Stimulated activated CD8-positive, alpha-beta memory T cell treated with anti-CD3 and anti-CD28 coated beads, Interleukin-4, amount 100 ng/mL, for 1 hour (primary cell): ENCODE results near the gene NELL2.
"Not testable (repeated sequence)": the region's sequence is repeated elsewhere in the genome, so short reads cannot be mapped to it uniquely, and the experiment has no call there.

Experiments used
- DNase-seq, 2 donors: peaks; one replicate each; pipeline ENCODE4 v3.0.0-alpha.2; 2020; ENCODE audit warnings: low read depth in 2 of 2, low spot score in 1 of 2

Gene NELL2

GRCh38 chr12:44847888-44848702, 28.0 kb downstream of the NELL2 start:
- peak in 1 of 2 donors; percentile 32 for DNase-seq

- DNase-seq, result no peak
These were observed 28.7 kb downstream of the NELL2 start for GRCh38 chr12:44847403-44847802.

- no peak for DNase-seq
These were observed 29.3 kb downstream of the NELL2 start for GRCh38 chr12:44846826-44847225.

- no peak for DNase-seq
These were observed 33.4 kb downstream of the NELL2 start for GRCh38 chr12:44842669-44843068.

- DNase-seq, result no peak
These were observed 36.3 kb downstream of the NELL2 start for GRCh38 chr12:44839785-44840184.

DNA sequence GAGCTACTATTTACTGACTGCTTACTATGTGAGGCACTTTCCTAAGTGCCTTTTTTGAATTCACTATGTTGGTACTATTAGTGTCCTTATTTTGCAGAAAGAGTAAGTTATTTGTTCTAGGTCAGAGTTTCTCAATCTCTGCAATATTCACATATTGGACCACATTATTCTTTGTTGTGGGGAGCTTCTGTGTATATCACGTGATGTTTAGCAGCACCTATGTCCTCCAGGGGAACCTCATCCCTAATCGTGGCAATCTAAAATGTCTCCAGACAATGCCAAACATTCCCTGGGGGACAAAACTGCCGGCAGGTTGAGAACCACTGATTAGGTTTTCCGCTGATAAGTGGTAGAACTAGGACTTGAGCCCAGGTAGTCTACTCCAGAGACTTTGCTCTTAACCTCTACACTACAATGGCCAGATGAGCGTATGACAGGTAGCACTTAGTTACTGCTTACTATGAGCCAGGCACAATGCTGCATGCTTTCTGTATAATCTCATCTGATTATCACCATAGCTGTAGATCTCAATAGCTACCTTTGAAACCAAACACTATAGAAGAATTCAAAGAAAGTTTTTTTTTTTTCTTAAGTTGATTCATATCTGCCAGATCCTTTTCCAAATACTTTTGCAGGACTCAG, 38.9 kb downstream of the NELL2 start:
- no peak for DNase-seq

GRCh38 chr12:44835641-44836379, 40.3 kb downstream of the NELL2 start:
- DNase-seq, result no peak

DNA sequence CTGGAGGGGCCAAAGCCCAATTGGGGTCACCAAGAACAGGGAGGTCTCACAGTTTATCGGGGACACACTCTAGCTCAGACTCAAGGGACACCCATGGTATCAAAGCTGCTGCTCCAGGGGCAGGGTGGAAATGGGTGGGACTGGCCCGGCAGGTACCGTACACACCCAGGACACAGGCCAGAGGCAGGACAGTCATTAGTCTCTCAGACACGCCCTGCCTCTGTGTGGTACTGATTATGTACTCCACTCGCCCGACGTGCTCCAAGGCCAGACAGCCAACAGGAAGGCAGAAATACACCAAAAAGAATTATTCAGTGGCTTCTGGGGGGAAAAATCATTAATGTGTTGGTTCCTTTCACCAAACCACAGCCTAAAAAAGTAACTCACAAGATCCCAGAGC, 41.1 kb downstream of the NELL2 start:
- DNase-seq, result not testable (repeated sequence)

GRCh38 chr12:44833561-44833960, 42.6 kb downstream of the NELL2 start:
- no peak for DNase-seq

DNA sequence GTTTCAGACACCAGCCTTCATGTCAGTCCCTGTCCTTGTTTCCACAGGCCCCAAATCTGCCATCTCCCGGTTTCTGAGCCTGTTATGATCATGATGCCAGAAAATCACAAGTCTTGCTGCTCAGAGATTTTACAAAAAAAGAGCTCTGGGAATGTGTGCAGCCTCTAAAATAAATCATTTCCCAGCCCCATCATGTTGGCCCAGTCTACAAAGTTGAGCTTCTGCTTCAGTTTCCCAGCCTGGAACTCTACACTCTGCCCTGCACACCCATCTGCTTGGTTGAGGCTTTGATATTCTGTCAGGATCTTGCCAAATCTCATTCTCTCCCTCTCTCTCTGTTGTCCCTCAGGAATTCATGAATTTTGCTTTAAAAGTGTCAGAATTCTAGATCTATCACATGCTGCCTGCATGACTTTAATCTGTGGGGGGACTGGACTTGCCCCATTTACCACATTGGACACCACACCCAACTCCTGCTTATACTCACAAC, 45.5 kb downstream of the NELL2 start:
- no peak for DNase-seq

DNA sequence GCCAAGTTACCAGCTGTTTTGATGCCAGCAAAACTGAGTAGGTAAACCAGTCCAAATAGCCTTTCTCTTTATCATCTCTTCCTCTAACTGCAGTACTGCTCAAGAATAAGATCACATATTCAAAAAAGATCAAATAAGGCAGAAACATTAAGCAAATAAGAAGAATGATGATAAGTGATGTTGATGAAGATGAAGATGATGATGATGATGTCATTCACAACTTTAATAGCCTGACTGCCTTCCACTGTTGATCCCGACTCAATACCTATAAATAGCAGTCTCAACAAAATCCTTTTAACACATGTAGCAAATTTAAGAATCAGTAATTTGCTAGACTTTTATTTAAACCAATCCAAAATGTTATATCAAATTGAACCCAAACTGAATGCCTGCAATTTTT, 47.1 kb downstream of the NELL2 start:
- no peak for DNase-seq

DNA sequence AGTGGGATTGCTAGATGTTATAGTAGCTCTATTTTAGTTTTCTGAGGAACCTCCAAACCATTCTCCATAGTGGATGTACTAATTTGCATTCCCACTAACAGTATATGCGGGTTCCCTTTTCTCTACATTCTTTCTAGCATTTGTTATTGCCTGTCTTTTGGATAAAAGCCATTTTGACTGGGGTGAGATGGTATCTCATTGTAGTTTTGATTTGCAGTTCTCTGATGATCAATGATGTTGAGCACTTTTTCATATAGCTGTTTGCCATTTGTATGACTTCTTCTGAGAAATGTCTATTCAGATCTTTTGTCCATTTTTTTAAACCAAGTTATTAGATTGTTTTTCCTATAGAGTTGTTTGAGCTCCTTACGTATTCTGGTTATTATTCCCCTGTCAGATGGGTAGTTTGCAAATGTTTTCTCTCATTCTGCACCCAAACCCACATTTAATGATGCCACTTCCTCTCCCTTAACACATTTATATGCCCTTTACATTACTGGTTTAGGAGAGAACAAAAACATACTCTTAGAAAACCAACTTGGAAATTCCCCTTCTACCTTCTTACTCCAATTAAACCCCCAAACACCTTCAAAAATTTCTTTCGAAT, 48.2 kb downstream of the NELL2 start:
- no peak for DNase-seq

GRCh38 chr12:44821702-44822101, 54.4 kb downstream of the NELL2 start:
- DNase-seq, result not testable (repeated sequence)

DNA sequence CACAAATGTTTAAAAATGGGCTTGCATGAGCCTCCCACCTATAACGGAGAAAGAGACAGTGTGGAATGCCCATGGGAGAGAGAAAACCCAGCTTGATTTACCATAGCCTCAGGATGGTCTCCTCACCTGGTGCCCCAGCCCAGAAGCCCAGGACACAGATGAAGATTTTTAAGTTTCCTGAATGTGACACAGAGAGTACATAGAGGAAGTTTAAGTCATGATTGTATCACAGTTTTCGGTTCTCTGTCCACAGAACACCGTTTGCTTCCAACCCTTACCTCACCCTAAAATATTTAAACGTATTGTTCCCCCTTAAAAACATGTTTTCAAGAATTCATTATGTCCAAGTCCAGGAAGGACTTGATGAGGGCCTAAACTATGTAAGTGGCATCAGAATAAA, 56.2 kb downstream of the NELL2 start:
- no peak for DNase-seq

GRCh38 chr12:44817687-44818086, 58.4 kb downstream of the NELL2 start:
- no peak for DNase-seq

GRCh38 chr12:44816446-44817017, 59.6 kb downstream of the NELL2 start:
- no peak for DNase-seq

DNA sequence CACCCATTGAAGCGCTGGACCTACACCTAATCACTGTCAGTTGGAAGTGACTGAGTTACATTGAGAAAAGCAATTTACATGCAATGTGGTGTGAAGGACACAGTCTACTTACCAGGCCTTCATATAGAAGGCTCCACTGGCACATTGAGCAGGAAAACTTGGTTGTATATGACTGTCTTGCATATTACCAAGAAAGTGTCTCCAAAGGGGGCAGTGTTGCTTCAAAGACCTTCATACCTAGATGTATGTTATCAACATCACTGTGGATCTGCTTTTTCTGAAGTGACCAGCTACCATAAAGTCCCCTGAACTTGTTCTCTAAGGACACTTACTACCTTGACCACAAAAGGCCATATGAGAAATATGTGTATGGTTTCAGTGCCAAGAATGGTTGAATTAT, 64.1 kb downstream of the NELL2 start:
- DNase-seq, result no peak

DNA sequence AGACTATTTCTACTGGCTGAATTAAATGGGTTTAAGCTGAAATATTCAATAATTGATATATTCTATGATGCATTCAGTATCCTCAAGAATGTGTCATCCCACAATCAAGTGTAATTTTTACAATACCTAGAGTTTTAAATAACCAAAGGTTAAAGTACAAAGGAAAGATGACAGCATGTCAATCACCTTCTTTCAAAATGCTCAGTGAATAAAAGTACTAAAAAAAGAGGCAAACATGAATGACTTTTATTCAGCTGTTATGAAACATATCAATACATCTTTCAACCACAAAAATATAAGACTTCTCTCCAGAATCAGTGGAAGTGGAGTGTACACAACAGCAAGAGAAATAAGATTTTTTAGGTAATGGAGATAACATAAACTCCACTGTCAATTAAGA, 72.0 kb downstream of the NELL2 start:
- no peak for DNase-seq

GRCh38 chr12:44795970-44796369, 80.1 kb downstream of the NELL2 start:
- no peak for DNase-seq

GRCh38 chr12:44788731-44789130, 87.4 kb downstream of the NELL2 start:
- no peak for DNase-seq

- DNase-seq, result no peak
These were observed 95.8 kb downstream of the NELL2 start for GRCh38 chr12:44780221-44780790.
